ENCODE results near the gene AK6. TPM values are rescaled to one million over a fixed set of nuclear protein-coding genes. Genes with fewer than 3 reads are reported as not detected.

Gene AK6
- total and polyA plus RNA-seq, 9 of the 15 experiments (the other 6 are each of a cell fraction or from before 2014, with no cell fraction given) = 84.6 to 669 (median 143) TPM

- TF ChIP-seq, protein P1, sequence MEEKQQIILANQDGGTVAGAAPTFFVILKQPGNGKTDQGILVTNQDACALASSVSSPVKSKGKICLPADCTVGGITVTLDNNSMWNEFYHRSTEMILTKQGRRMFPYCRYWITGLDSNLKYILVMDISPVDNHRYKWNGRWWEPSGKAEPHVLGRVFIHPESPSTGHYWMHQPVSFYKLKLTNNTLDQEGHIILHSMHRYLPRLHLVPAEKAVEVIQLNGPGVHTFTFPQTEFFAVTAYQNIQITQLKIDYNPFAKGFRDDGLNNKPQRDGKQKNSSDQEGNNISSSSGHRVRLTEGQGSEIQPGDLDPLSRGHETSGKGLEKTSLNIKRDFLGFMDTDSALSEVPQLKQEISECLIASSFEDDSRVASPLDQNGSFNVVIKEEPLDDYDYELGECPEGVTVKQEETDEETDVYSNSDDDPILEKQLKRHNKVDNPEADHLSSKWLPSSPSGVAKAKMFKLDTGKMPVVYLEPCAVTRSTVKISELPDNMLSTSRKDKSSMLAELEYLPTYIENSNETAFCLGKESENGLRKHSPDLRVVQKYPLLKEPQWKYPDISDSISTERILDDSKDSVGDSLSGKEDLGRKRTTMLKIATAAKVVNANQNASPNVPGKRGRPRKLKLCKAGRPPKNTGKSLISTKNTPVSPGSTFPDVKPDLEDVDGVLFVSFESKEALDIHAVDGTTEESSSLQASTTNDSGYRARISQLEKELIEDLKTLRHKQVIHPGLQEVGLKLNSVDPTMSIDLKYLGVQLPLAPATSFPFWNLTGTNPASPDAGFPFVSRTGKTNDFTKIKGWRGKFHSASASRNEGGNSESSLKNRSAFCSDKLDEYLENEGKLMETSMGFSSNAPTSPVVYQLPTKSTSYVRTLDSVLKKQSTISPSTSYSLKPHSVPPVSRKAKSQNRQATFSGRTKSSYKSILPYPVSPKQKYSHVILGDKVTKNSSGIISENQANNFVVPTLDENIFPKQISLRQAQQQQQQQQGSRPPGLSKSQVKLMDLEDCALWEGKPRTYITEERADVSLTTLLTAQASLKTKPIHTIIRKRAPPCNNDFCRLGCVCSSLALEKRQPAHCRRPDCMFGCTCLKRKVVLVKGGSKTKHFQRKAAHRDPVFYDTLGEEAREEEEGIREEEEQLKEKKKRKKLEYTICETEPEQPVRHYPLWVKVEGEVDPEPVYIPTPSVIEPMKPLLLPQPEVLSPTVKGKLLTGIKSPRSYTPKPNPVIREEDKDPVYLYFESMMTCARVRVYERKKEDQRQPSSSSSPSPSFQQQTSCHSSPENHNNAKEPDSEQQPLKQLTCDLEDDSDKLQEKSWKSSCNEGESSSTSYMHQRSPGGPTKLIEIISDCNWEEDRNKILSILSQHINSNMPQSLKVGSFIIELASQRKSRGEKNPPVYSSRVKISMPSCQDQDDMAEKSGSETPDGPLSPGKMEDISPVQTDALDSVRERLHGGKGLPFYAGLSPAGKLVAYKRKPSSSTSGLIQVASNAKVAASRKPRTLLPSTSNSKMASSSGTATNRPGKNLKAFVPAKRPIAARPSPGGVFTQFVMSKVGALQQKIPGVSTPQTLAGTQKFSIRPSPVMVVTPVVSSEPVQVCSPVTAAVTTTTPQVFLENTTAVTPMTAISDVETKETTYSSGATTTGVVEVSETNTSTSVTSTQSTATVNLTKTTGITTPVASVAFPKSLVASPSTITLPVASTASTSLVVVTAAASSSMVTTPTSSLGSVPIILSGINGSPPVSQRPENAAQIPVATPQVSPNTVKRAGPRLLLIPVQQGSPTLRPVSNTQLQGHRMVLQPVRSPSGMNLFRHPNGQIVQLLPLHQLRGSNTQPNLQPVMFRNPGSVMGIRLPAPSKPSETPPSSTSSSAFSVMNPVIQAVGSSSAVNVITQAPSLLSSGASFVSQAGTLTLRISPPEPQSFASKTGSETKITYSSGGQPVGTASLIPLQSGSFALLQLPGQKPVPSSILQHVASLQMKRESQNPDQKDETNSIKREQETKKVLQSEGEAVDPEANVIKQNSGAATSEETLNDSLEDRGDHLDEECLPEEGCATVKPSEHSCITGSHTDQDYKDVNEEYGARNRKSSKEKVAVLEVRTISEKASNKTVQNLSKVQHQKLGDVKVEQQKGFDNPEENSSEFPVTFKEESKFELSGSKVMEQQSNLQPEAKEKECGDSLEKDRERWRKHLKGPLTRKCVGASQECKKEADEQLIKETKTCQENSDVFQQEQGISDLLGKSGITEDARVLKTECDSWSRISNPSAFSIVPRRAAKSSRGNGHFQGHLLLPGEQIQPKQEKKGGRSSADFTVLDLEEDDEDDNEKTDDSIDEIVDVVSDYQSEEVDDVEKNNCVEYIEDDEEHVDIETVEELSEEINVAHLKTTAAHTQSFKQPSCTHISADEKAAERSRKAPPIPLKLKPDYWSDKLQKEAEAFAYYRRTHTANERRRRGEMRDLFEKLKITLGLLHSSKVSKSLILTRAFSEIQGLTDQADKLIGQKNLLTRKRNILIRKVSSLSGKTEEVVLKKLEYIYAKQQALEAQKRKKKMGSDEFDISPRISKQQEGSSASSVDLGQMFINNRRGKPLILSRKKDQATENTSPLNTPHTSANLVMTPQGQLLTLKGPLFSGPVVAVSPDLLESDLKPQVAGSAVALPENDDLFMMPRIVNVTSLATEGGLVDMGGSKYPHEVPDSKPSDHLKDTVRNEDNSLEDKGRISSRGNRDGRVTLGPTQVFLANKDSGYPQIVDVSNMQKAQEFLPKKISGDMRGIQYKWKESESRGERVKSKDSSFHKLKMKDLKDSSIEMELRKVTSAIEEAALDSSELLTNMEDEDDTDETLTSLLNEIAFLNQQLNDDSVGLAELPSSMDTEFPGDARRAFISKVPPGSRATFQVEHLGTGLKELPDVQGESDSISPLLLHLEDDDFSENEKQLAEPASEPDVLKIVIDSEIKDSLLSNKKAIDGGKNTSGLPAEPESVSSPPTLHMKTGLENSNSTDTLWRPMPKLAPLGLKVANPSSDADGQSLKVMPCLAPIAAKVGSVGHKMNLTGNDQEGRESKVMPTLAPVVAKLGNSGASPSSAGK (IDR thresholded peaks at IDR 0.05) = no peak
- TF ChIP-seq MAFK (IDR thresholded peaks at IDR 0.05; ENCODE audit: low read length) = no peak
- TF ChIP-seq, protein P2, sequence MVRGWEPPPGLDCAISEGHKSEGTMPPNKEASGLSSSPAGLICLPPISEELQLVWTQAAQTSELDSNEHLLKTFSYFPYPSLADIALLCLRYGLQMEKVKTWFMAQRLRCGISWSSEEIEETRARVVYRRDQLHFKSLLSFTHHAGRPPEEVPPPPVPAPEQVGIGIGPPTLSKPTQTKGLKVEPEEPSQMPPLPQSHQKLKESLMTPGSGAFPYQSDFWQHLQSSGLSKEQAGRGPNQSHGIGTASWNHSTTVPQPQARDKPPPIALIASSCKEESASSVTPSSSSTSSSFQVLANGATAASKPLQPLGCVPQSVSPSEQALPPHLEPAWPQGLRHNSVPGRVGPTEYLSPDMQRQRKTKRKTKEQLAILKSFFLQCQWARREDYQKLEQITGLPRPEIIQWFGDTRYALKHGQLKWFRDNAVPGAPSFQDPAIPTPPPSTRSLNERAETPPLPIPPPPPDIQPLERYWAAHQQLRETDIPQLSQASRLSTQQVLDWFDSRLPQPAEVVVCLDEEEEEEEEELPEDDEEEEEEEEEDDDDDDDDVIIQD (CRISPR knock-in tag; IDR thresholded peaks at IDR 0.05) = no peak
- TF ChIP-seq CAMTA2 (CRISPR knock-in tag; conservative IDR thresholded peaks at IDR 0.05) = no peak
- TF ChIP-seq GTF2F1 (IDR thresholded peaks at IDR 0.05; ENCODE audit: low read depth, low read length) = no peak
- TF ChIP-seq CSDE1 (IDR thresholded peaks at IDR 0.05) = no peak
- no peak for TF ChIP-seq L3MBTL2 (IDR thresholded peaks at IDR 0.05)
- TF ChIP-seq ZSCAN32 (CRISPR knock-in tag; IDR thresholded peaks at IDR 0.05) = no peak
- no peak for TF ChIP-seq SAFB2 (IDR thresholded peaks at IDR 0.05; ENCODE audit: borderline replicate concordance, low read depth, low read length, severe bottlenecking)
- TF ChIP-seq ZMIZ1 (IDR thresholded peaks at IDR 0.05; ENCODE audit: low read depth in 2 of 2, low read length in 2 of 2) = no peak
- no peak for TF ChIP-seq ZNF347 (CRISPR knock-in tag; IDR thresholded peaks at IDR 0.05; ENCODE audit: low read depth)
Observed at GRCh38 chr5:69364414-69364813, 4.9 kb downstream of the AK6 start (continued).

Data from K562 (cell line).